HEK293 (cell line): ENCODE results near the gene FZR1.

Experiments used
- CTCF ChIA-PET: fragments of 350-600 bp; formaldehyde crosslinking; extraction: SDS; loops from one replicate; lab custom pipeline; 2021; ENCODE audit warnings: antibody characterized with exemption; lab: Yijun Ruan, JAX
- POLR2A ChIA-PET: fragments of 300-600 bp; formaldehyde crosslinking; extraction: SDS; loops from one replicate; lab custom pipeline; 2020; ENCODE audit warnings: antibody characterized with exemption, inconsistent platforms; lab: Yijun Ruan, JAX
- H3K27ac ChIP-seq: fragments of 200-500 bp; sonication (Bioruptor generic); 2 replicates; pipeline ENCODE4 v1.5.1; 2014; ENCODE audit warnings: low read depth, low read length, control low read depth, inconsistent platforms; ENCODE audit errors: extremely low read depth
- H3K36me3 ChIP-seq, 2 experiments: fragments of 200-500 bp in 1 of 2; sonication (Bioruptor generic) in 1 of 2; 1 replicate in 1 of 2; 2 replicates in 1 of 2; pipeline ENCODE4 v1.5.1; 2014 to 2017; ENCODE audit warnings: inconsistent platforms in 2 of 2, low read length in 2 of 2; ENCODE audit not compliant: control insufficient read depth in 2 of 2, insufficient read depth in 1 of 2
- H3K4me1 ChIP-seq: fragments of 200-500 bp; sonication (Bioruptor generic); 2 replicates; pipeline ENCODE4 v1.5.1; 2014; ENCODE audit warnings: mild to moderate bottlenecking, low read length, inconsistent platforms; ENCODE audit not compliant: control insufficient read depth, insufficient read depth
- H3K4me3 ChIP-seq: 2 replicates; pipeline ENCODE4 v1.5.1; 2011; ENCODE audit warnings: low read depth, mild to moderate bottlenecking, control low read depth, low read length, moderate library complexity
- H3K9me3 ChIP-seq: fragments of 200-500 bp; sonication (Bioruptor generic); 2 replicates; pipeline ENCODE4 v1.5.1; 2014; ENCODE audit warnings: low read depth, low read length, inconsistent platforms; ENCODE audit not compliant: control insufficient read depth, insufficient read depth
- GLI2 ChIP-seq: fragments of 450-650 bp; formaldehyde crosslinking; IDR thresholded peaks from 2 replicates; pipeline ENCODE4; 2017; ENCODE audit warnings: missing biosample characterization, missing genetic modification characterization, low read depth, borderline replicate concordance
- HOXA7 ChIP-seq: sonication (generic); formaldehyde crosslinking; IDR thresholded peaks from 2 replicates; pipeline ENCODE4 v1.8.1; 2022; ENCODE audit warnings: missing genetic modification reagents, borderline replicate concordance
- KLF8 ChIP-seq: fragments of 450-650 bp; formaldehyde crosslinking; IDR thresholded peaks from 2 replicates; pipeline ENCODE4 v1.5.1; 2016; ENCODE audit warnings: missing biosample characterization, missing genetic modification characterization
- PATZ1 ChIP-seq: fragments of 450-650 bp; formaldehyde crosslinking; IDR thresholded peaks from 2 replicates; pipeline ENCODE4 v1.5.1; 2016; ENCODE audit warnings: missing biosample characterization, missing genetic modification characterization
- SALL2 ChIP-seq: fragments of 450-650 bp; formaldehyde crosslinking; IDR thresholded peaks from 2 replicates; pipeline ENCODE4 v1.5.0; 2017; ENCODE audit warnings: missing biosample characterization, mild to moderate bottlenecking, missing genetic modification characterization, borderline replicate concordance
- SP7 ChIP-seq: fragments of 450-650 bp; formaldehyde crosslinking; IDR thresholded peaks from 2 replicates; pipeline ENCODE4 v1.5.1; 2016; ENCODE audit warnings: missing biosample characterization, missing genetic modification characterization
- ZNF214 ChIP-seq: fragments of 450-650 bp; formaldehyde crosslinking; IDR thresholded peaks from 2 replicates; pipeline ENCODE4 v1.5.1; 2017; ENCODE audit warnings: missing biosample characterization, mild to moderate bottlenecking, missing genetic modification characterization, borderline replicate concordance
- ZNF266 ChIP-seq: fragments of 450-650 bp; formaldehyde crosslinking; IDR thresholded peaks from 2 replicates; pipeline ENCODE4 v1.5.1; 2016; ENCODE audit warnings: missing biosample characterization, missing genetic modification characterization, low read depth
- ZNF280C ChIP-seq: fragments of 450-650 bp; formaldehyde crosslinking; IDR thresholded peaks from 2 replicates; pipeline ENCODE4 v1.5.1; 2016; ENCODE audit warnings: missing biosample characterization, missing genetic modification characterization
- ZNF354C ChIP-seq: fragments of 450-650 bp; formaldehyde crosslinking; IDR thresholded peaks from 2 replicates; pipeline ENCODE4 v1.5.1; 2016; ENCODE audit warnings: missing biosample characterization, missing genetic modification characterization, low read depth, borderline replicate concordance
- ZNF394 ChIP-seq: fragments of 450-650 bp; formaldehyde crosslinking; IDR thresholded peaks from 2 replicates; pipeline ENCODE4 v1.5.1; 2016; ENCODE audit warnings: missing biosample characterization, missing genetic modification characterization, mild to moderate bottlenecking, moderate library complexity, borderline replicate concordance
- ZNF48 ChIP-seq: fragments of 450-650 bp; formaldehyde crosslinking; IDR thresholded peaks from 2 replicates; pipeline ENCODE4 v1.5.1; 2016; ENCODE audit warnings: missing biosample characterization, missing genetic modification characterization
- ZNF664 ChIP-seq: fragments of 450-650 bp; formaldehyde crosslinking; IDR thresholded peaks from 2 replicates; pipeline ENCODE4 v1.5.1; 2016; ENCODE audit warnings: missing biosample characterization, missing genetic modification characterization
- ZNF777 ChIP-seq: fragments of 450-650 bp; formaldehyde crosslinking; IDR thresholded peaks from 2 replicates; pipeline ENCODE4 v1.5.1; 2017; ENCODE audit warnings: missing biosample characterization, missing genetic modification characterization, borderline replicate concordance
- ZSCAN16 ChIP-seq: fragments of 450-650 bp; formaldehyde crosslinking; IDR thresholded peaks from 2 replicates; pipeline ENCODE4 v1.5.1; 2016; ENCODE audit warnings: missing biosample characterization, missing genetic modification characterization
- TF ChIP-seq, protein P1 (sequence below): fragments of 450-650 bp; formaldehyde crosslinking; IDR thresholded peaks from 2 replicates; pipeline ENCODE4 v1.5.0; 2017; ENCODE audit warnings: missing biosample characterization, missing genetic modification characterization, borderline replicate concordance
- TF ChIP-seq, protein P2 (sequence below): fragments of 450-650 bp; formaldehyde crosslinking; IDR thresholded peaks from 2 replicates; pipeline ENCODE4 v1.5.1; 2016; ENCODE audit warnings: missing biosample characterization, missing genetic modification characterization, borderline replicate concordance
- TF ChIP-seq, protein P3 (sequence below): fragments of 450-650 bp; formaldehyde crosslinking; IDR thresholded peaks from 2 replicates; pipeline ENCODE4; 2016; ENCODE audit warnings: missing biosample characterization, missing genetic modification characterization
- TF ChIP-seq, protein P4 (sequence below): fragments of 450-650 bp; formaldehyde crosslinking; IDR thresholded peaks from 2 replicates; pipeline ENCODE4 v1.5.1; 2016; ENCODE audit warnings: missing biosample characterization, missing genetic modification characterization
- TF ChIP-seq, protein P5 (sequence below): fragments of 450-650 bp; formaldehyde crosslinking; IDR thresholded peaks from 2 replicates; pipeline ENCODE4 v1.5.1; 2016; ENCODE audit warnings: missing biosample characterization, missing genetic modification characterization
- TF ChIP-seq, protein P6 (sequence below): fragments of 450-650 bp; formaldehyde crosslinking; IDR thresholded peaks from 2 replicates; pipeline ENCODE4 v1.5.1; 2016; ENCODE audit warnings: missing biosample characterization, missing genetic modification characterization, low read depth

The FZR1 gene

GRCh38 chr19:3575260-3575741 lies 69.2 kb downstream of the FZR1 start:
- Histone ChIP-seq H3K9me3 (no peaks in the 10 kb centered on the region), H3K4me3 (no peak overlapping the region), H3K27ac (no peak overlapping the region), H3K4me1 (no peaks in the 10 kb centered on the region), H3K36me3 (peaks cover 9 to 19% of the 10 kb centered on the region in 2 experiments; a peak in 2 of 3 replicates)
- ChIA-PET CTCF (interaction anchor here (0.6 to 2.4 kb wide), 8 partner anchors 11 to 1249 kb away, joined by 3 to 6 read pairs (median 3); partner anchors contain the start of genes GIPC3 and MFSD12), POLR2A (interaction anchor here (1.0 kb wide), 1 partner anchor 22 kb away, joined by 4 read pairs; no protein-coding TSS in a partner anchor)
- no peak for TF ChIP-seq ZNF266 (tag by site-specific recombination)
- TF ChIP-seq PATZ1 (tag by site-specific recombination), result peak; percentile 8; the same call in 1 of the 2 replicates
- TF ChIP-seq KLF8 (tag by site-specific recombination), result peak; percentile 87; the same call in 1 of the 2 replicates
- no peak for TF ChIP-seq ZNF48 (tag by site-specific recombination)
- no peak for TF ChIP-seq GLI2 (tag by site-specific recombination)
- TF ChIP-seq SALL2 (tag by site-specific recombination), result no peak
- TF ChIP-seq, protein P1, sequence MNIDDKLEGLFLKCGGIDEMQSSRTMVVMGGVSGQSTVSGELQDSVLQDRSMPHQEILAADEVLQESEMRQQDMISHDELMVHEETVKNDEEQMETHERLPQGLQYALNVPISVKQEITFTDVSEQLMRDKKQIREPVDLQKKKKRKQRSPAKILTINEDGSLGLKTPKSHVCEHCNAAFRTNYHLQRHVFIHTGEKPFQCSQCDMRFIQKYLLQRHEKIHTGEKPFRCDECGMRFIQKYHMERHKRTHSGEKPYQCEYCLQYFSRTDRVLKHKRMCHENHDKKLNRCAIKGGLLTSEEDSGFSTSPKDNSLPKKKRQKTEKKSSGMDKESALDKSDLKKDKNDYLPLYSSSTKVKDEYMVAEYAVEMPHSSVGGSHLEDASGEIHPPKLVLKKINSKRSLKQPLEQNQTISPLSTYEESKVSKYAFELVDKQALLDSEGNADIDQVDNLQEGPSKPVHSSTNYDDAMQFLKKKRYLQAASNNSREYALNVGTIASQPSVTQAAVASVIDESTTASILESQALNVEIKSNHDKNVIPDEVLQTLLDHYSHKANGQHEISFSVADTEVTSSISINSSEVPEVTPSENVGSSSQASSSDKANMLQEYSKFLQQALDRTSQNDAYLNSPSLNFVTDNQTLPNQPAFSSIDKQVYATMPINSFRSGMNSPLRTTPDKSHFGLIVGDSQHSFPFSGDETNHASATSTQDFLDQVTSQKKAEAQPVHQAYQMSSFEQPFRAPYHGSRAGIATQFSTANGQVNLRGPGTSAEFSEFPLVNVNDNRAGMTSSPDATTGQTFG (tag by site-specific recombination), result no peak
- TF ChIP-seq, protein P2, sequence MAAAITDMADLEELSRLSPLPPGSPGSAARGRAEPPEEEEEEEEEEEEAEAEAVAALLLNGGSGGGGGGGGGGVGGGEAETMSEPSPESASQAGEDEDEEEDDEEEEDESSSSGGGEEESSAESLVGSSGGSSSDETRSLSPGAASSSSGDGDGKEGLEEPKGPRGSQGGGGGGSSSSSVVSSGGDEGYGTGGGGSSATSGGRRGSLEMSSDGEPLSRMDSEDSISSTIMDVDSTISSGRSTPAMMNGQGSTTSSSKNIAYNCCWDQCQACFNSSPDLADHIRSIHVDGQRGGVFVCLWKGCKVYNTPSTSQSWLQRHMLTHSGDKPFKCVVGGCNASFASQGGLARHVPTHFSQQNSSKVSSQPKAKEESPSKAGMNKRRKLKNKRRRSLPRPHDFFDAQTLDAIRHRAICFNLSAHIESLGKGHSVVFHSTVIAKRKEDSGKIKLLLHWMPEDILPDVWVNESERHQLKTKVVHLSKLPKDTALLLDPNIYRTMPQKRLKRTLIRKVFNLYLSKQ (tag by site-specific recombination), result no peak
- TF ChIP-seq SP7 (tag by site-specific recombination), result 0 out of 2 replicates have a peak, but pooled peaks have one; percentile 17
- TF ChIP-seq ZSCAN16 (tag by site-specific recombination), result no peak
- TF ChIP-seq, protein P3, sequence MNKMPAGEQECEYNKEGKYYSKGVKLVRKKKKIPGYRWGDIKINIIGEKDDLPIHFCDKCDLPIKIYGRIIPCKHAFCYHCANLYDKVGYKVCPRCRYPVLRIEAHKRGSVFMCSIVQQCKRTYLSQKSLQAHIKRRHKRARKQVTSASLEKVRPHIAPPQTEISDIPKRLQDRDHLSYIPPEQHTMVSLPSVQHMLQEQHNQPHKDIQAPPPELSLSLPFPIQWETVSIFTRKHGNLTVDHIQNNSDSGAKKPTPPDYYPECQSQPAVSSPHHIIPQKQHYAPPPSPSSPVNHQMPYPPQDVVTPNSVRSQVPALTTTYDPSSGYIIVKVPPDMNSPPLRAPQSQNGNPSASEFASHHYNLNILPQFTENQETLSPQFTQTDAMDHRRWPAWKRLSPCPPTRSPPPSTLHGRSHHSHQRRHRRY (tag by site-specific recombination), result no peak
- TF ChIP-seq ZNF664 (tag by site-specific recombination), result no peak
- TF ChIP-seq ZNF280C (tag by site-specific recombination), result no peak
- TF ChIP-seq, protein P4, sequence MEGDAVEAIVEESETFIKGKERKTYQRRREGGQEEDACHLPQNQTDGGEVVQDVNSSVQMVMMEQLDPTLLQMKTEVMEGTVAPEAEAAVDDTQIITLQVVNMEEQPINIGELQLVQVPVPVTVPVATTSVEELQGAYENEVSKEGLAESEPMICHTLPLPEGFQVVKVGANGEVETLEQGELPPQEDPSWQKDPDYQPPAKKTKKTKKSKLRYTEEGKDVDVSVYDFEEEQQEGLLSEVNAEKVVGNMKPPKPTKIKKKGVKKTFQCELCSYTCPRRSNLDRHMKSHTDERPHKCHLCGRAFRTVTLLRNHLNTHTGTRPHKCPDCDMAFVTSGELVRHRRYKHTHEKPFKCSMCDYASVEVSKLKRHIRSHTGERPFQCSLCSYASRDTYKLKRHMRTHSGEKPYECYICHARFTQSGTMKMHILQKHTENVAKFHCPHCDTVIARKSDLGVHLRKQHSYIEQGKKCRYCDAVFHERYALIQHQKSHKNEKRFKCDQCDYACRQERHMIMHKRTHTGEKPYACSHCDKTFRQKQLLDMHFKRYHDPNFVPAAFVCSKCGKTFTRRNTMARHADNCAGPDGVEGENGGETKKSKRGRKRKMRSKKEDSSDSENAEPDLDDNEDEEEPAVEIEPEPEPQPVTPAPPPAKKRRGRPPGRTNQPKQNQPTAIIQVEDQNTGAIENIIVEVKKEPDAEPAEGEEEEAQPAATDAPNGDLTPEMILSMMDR, result peak; percentile 43
- TF ChIP-seq, protein P5, sequence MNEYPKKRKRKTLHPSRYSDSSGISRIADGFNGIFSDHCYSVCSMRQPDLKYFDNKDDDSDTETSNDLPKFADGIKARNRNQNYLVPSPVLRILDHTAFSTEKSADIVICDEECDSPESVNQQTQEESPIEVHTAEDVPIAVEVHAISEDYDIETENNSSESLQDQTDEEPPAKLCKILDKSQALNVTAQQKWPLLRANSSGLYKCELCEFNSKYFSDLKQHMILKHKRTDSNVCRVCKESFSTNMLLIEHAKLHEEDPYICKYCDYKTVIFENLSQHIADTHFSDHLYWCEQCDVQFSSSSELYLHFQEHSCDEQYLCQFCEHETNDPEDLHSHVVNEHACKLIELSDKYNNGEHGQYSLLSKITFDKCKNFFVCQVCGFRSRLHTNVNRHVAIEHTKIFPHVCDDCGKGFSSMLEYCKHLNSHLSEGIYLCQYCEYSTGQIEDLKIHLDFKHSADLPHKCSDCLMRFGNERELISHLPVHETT (tag by site-specific recombination), result peak; percentile 68; the same call in 1 of the 2 replicates
- no peak for TF ChIP-seq ZNF214 (tag by site-specific recombination)
- peak; percentile 92 for TF ChIP-seq ZNF394 (tag by site-specific recombination)
- no peak for TF ChIP-seq HOXA7
- no peak for TF ChIP-seq ZNF354C
- TF ChIP-seq, protein P6, sequence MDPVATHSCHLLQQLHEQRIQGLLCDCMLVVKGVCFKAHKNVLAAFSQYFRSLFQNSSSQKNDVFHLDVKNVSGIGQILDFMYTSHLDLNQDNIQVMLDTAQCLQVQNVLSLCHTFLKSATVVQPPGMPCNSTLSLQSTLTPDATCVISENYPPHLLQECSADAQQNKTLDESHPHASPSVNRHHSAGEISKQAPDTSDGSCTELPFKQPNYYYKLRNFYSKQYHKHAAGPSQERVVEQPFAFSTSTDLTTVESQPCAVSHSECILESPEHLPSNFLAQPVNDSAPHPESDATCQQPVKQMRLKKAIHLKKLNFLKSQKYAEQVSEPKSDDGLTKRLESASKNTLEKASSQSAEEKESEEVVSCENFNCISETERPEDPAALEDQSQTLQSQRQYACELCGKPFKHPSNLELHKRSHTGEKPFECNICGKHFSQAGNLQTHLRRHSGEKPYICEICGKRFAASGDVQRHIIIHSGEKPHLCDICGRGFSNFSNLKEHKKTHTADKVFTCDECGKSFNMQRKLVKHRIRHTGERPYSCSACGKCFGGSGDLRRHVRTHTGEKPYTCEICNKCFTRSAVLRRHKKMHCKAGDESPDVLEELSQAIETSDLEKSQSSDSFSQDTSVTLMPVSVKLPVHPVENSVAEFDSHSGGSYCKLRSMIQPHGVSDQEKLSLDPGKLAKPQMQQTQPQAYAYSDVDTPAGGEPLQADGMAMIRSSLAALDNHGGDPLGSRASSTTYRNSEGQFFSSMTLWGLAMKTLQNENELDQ, result no peak
- no peak for TF ChIP-seq ZNF777
